GM20431 (cell line): ENCODE data around the gene HTR3B.
"Not testable (repeated sequence)": the region's sequence is repeated elsewhere in the genome, so short reads cannot be mapped to it uniquely, and the experiment has no call there.

Source experiments
- in situ Hi-C: fragments of 300-500 bp; cut with MseI, MboI; formaldehyde crosslinking; loops from one replicate; pipeline ENCODE4 v1.15.0; 2020; ENCODE audit warnings: low sequenced_read_pairs; ENCODE audit not compliant: unreplicated experiment

Gene HTR3B

GRCh38 chr11:113881856-113882255, 22.7 kb upstream of the HTR3B start:
- in situ Hi-C loops, result no loop called here

DNA sequence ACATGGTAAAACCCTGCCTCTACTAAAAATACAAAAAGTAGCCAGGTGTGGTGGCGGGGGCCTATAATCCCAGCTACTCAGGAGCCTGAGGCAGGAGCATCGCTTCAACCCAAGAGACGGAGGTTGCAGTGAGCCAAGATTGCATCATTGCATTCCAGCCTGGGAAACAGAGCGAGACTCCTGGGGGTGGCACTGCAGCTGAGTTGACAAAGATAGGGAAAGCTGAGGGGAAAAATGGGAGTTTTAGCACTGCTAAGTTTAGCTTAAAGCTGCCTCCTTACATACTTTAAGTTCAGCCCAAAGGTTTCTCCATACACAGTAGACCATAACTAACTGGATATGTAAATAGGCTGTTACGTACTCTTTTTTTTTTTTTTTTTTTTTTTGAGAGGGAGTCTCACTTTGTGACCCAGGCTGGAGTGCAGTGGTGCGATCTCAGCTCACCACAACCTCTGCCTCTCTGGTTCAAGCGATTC, 20.2 kb upstream of the HTR3B start:
- in situ Hi-C loops, result no loop called here

DNA sequence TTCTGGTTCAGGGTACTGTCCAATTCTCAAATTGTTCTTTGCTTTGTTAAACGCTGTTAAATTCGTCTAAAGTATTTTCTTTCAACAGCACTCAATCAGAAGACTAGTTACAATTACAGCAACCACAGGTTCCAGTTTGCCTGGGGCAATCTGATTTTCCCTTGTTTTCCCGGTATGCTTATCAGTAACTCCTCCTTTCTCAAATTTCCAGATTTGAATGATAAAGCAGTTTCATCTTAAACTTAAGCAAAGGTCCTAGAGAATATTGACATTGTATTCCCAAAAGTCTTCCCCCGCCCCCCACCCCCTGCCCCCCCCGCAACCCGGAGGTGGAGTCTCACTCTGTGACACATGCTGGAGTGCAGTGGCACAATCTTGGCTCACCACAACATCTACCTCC, 18.7 kb upstream of the HTR3B start:
- in situ Hi-C loops, result no loop called here

- in situ Hi-C loops, result no loop called here
Observed at GRCh38 chr11:113888848-113889247, 15.7 kb upstream of the HTR3B start.

- in situ Hi-C loops, result no loop called here
Observed at GRCh38 chr11:113894421-113894996, 10.1 kb upstream of the HTR3B start.

- in situ Hi-C loops, result no loop called here
Observed at GRCh38 chr11:113895367-113896155, 9.0 kb upstream of the HTR3B start.

- in situ Hi-C loops, result no loop called here
Observed at GRCh38 chr11:113896156-113896879, 8.3 kb upstream of the HTR3B start.

DNA sequence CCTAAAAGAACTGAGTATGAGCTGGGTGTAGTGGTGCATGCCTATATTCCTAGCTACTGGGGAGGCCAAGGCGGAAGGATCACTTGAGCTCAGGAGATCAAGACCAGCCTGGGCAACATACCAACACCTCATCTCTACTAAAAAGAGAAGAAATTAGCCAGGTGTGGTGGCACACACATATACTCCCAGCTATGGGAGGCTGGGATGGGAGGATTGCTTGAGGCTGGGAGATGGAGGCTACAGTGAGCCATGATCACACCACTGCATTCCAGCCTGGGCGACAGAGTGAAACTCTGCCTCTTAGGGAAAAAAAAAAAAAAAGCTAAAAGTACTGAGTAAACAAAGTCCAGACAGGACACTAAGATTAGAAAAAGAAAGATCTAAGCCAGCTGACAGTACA, 3.5 kb upstream of the HTR3B start:
- in situ Hi-C loops, result no loop called here

- in situ Hi-C loops, result no loop called here
Observed at GRCh38 chr11:113906038-113906437, 1.4 kb downstream of the HTR3B start.

GRCh38 chr11:113906516-113906915, 1.9 kb downstream of the HTR3B start:
- in situ Hi-C loops, result no loop called here

GRCh38 chr11:113907152-113907551, 2.6 kb downstream of the HTR3B start:
- in situ Hi-C loops, result no loop called here

GRCh38 chr11:113907681-113908080, 3.1 kb downstream of the HTR3B start:
- in situ Hi-C loops, result no loop called here

DNA sequence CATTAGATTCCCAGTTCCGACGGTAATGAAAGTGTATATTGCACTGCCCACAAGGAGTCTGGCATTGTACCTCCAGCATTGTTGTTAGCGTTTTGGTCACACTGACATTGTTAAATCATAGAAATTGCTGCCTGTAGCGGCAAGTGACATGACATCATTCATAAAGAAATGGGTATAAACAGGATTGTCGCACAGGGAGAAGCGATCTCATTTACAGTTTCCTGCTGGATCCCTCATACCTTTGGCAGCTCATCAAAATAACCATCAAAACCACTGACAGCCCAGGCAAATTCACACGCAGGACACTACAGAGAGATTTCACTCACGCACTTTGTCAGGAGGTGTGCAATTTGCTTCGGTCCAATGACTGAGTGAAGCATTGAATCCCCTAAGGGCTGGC, 3.5 kb downstream of the HTR3B start:
- in situ Hi-C loops, result no loop called here

- in situ Hi-C loops, result not testable (repeated sequence)
Observed at GRCh38 chr11:113911491-113911890, 6.9 kb downstream of the HTR3B start.

GRCh38 chr11:113923572-113923971, 19.0 kb downstream of the HTR3B start:
- in situ Hi-C loops, result no loop called here

DNA sequence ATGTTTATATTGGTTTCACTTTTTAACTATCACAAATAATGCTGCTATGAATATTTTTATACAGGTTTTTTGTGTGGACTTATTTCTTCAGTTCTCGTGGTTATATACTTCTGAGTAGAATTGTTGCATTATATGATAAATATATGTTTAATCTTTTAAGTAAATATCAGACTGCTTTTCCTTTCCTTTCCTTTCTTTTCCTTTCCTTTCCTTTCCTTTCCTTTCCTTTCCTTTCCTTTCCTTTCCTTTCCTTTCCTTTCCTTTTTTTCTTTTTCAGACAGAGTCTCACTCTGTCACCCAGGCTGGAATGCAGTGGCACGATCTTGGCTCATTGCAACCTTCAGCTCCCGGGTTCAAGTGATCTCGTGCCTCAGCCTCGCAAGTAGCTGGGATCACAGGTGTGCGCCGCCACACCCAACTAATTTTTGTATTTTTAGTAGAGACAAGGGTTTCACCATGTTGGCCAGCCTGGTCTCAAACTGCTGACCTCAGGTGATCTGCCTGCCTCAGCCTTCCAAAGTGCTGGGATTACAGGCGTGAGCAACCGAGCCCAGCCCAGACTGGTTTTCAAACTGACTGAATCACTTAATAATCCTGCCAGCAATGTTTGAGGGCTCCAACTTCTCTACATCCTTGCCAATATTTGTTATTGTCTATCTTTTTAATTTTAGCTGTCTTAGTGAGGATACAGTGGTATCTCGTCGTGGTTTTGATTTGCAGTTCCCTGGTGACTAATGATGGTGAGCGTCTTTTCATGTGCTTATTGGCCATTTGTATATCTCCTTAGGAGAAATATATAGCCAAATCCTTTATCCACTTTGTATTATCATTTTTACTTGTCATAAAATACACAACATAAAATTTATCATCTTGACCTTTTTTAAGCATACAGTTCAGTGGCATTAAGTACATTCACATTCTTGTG, 21.9 kb downstream of the HTR3B start:
- in situ Hi-C loops, result no loop called here

- in situ Hi-C loops, result no loop called here
Observed at GRCh38 chr11:113928311-113928710, 23.7 kb downstream of the HTR3B start.

- in situ Hi-C loops, result no loop called here
Observed at GRCh38 chr11:113932788-113933187, 28.2 kb downstream of the HTR3B start.

DNA sequence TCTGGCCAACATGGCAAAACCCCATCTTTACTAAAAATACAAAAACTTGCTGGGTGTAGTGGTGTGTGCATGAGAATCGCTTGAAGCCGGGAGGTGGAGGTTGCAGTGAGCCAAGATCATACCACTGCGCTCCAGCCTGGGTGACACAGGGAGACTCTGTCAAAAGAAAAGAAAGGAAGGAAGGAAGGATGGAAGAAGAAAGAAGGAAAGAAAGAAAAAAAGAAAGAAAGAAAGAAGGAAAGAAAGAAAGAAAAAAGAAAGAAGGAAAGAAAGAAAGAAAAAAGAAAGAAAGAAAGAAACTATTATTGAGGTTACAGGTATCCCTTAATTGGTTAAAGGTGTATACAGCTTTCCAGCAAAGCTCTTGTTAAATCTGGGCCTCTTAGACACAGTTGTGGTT, 29.6 kb downstream of the HTR3B start:
- in situ Hi-C loops, result not testable (repeated sequence)

- in situ Hi-C loops, result no loop called here
Observed at GRCh38 chr11:113934761-113935160, 30.2 kb downstream of the HTR3B start.
